Measurements from ENCODE around the gene CALML6. TPM values are rescaled to one million over a fixed set of nuclear protein-coding genes. Genes with fewer than 3 reads are reported as not detected.

Gene CALML6
- total RNA-seq, 1 donor from 2014 or later: 1.3 TPM

DNA sequence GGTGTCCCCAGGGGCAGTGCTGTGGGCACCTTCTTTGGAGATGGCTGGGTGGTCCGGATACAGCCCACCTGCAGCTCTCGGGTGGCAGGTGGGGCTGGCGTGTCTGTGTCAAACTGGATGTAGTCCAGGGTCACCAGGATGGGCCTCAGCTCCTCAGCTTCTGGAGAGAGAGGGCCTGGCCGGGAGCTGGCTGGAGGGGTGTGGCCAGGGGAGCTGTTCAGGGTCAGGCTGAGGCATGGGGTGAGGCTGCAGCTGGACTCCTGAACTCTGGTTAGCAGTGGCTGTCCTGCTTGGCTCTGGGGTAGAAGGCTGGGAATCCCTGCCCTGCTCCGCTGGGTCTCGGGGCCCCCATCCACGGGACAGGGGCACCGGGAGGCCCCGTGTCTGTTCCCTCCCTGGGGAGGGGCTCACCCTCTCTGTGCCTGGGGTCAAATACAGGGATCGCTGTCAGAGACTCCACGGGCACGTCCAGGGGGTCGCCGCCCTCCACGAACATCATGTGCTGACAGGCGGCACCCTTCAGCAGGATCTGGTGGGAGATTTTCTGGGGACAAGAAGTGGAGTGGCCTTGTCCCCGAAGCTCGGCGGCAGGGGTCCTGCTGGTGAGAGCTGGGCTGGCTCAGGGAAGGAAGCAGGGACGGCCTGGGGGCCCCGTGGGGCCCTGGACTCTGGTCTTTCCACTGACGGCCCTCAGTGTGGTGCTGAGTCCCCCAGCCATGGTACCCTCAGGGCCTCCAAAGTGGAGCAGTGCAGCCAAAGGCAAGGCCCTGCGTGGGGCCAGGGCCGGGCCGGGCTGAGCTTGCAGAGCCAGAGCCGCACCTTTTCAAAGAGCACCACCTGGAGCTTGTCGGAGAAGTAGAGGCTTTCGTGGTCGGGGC is 8.1 kb downstream of the CALML6 start:
- H3K4me1 Mint-ChIP-seq: no peaks in the 10 kb centered on the region
- intact Hi-C loops (cut with micrococcal nuclease): no loop called here
- no peak for ATAC-seq (ENCODE audit: low read depth)
- H3K27ac Mint-ChIP-seq: no peak overlapping the region
- H3K4me3 Mint-ChIP-seq: no peak overlapping the region
- peaks cover 7% of the 10 kb centered on the region for H3K27me3 Mint-ChIP-seq
- TF ChIP-seq CTCF (IDR thresholded peaks at IDR 0.05): no peak
- no peak for DNase-seq
- CTCF ChIA-PET: interaction anchor here (0.9 kb wide), 1 partner anchor 122 kb away, joined by 3 read pairs; no protein-coding TSS in a partner anchor
- no peaks in the 10 kb centered on the region for H3K9me3 Mint-ChIP-seq
- POLR2A ChIA-PET: no interaction called here
- no peaks in the 10 kb centered on the region for H3K36me3 Mint-ChIP-seq (ENCODE audit: low read depth)

GRCh38 chr1:1924386-1924785 is 9.3 kb downstream of the CALML6 start:
- ChIA-PET POLR2A (no interaction called here), CTCF (no interaction called here)
- H3K4me1 Mint-ChIP-seq: no peaks in the 10 kb centered on the region
- no peak for DNase-seq
- no peak overlapping the region for H3K27ac Mint-ChIP-seq
- H3K4me3 Mint-ChIP-seq: no peak overlapping the region
- intact Hi-C loops (cut with micrococcal nuclease): no loop called here
- no peaks in the 10 kb centered on the region for H3K36me3 Mint-ChIP-seq (ENCODE audit: low read depth)
- no peak for ATAC-seq (ENCODE audit: low read depth)
- TF ChIP-seq CTCF (IDR thresholded peaks at IDR 0.05): no peak
- H3K9me3 Mint-ChIP-seq: no peaks in the 10 kb centered on the region
- peaks cover 7% of the 10 kb centered on the region for H3K27me3 Mint-ChIP-seq

DNA sequence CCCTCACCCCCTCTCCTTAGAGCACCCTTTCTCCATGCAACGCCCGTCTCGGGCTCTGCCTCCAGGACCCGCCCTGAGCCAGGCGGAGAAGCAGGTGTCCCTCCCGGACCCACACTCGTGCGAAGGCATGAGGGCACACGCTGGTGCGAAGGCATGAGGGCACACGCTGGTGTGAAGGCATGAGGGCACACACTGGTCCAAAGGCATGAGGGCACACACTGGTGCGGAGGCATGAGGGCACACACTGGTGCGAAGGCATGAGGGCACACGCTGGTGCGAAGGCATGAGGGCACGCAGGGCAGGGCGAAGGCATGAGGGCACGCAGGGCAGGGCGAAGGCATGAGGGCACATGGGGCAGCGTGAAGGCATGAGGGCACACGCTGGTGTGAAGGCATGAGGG is 9.8 kb downstream of the CALML6 start:
- Mint-ChIP-seq H3K27ac (no peak overlapping the region), H3K27me3 (peaks cover 7% of the 10 kb centered on the region), H3K4me3 (no peak overlapping the region), H3K4me1 (no peaks in the 10 kb centered on the region), H3K36me3 (ENCODE audit: low read depth) (no peaks in the 10 kb centered on the region), H3K9me3 (no peaks in the 10 kb centered on the region)
- CTCF ChIA-PET: no interaction called here
- DNase-seq: no peak
- TF ChIP-seq CTCF (IDR thresholded peaks at IDR 0.05): no peak
- no peak for ATAC-seq (ENCODE audit: low read depth)
- POLR2A ChIA-PET: no interaction called here
- intact Hi-C loops (cut with micrococcal nuclease): no loop called here

GRCh38 chr1:1925437-1926345 is 10.6 kb downstream of the CALML6 start:
- Mint-ChIP-seq H3K27ac (no peak overlapping the region), H3K4me3 (no peak overlapping the region), H3K27me3 (peaks cover 7% of the 10 kb centered on the region), H3K4me1 (no peaks in the 10 kb centered on the region), H3K9me3 (no peaks in the 10 kb centered on the region), H3K36me3 (ENCODE audit: low read depth) (no peaks in the 10 kb centered on the region)
- ATAC-seq (ENCODE audit: low read depth) (no peak), DNase-seq (no peak)
- ChIA-PET POLR2A (interaction anchor here (0.5 kb wide), 1 partner anchor 17 kb away, joined by 3 read pairs; no protein-coding TSS in a partner anchor), CTCF (no interaction called here)
- intact Hi-C loops (cut with micrococcal nuclease): no loop called here
- TF ChIP-seq CTCF (IDR thresholded peaks at IDR 0.05): no peak

DNA sequence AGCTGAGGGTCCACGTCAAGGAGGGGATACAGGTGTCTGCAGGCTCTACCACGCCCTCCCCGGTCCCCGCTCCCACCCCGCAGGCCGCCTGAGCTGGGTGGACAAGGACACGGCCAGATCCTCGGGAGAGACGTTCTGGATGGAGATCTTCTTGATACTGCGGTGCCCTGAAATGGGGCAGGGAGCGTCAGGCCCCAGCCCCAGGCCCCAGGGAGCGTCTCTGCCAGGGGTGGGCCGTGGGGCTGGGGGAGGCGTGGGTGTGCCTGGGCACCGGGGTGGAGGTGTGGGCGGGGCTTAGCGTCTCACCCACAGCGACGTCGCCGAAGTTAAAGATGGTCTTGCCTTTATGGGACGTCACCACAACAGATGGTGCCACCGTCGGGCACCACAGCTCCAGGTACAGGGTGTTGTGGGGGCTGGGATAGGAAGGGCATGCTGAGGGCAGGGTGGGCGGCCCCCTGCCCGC is 11.3 kb downstream of the CALML6 start:
- ATAC-seq (ENCODE audit: low read depth) (no peak), DNase-seq (no peak)
- CTCF ChIA-PET: no interaction called here
- TF ChIP-seq CTCF (IDR thresholded peaks at IDR 0.05): no peak
- Mint-ChIP-seq H3K27ac (no peak overlapping the region), H3K4me3 (no peak overlapping the region), H3K36me3 (ENCODE audit: low read depth) (no peaks in the 10 kb centered on the region), H3K27me3 (peaks cover 7% of the 10 kb centered on the region), H3K4me1 (no peaks in the 10 kb centered on the region), H3K9me3 (no peaks in the 10 kb centered on the region)
- intact Hi-C loops (cut with micrococcal nuclease): no loop called here
- POLR2A ChIA-PET: interaction anchor here (0.6 kb wide), 1 partner anchor 32 kb away, joined by 5 read pairs; no protein-coding TSS in a partner anchor
